ENCODE results near the gene DNAH11.
"Not testable (repeated sequence)": the region's sequence is repeated elsewhere in the genome, so short reads cannot be mapped to it uniquely, and the experiment has no call there.

DNAH11 gene

DNA sequence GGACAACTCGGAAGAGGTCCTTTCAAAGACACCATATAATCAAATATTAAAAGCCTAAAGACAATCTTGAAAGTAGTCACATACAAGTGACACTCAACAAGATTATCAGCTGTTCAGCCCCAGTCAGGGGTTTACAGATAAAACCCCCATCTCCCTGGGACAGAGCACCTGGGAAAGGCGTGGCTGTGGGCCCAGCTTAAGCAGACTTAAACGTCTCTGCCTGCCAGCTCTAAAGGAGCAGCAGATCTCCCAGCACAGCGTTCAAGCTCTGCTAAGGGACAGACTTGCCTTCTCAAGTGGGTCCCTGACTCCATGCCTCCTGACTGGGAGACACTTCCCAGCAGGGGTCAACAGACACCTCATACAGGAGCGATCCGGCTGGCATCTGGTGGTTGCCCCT is 384.9 kb downstream of the DNAH11 start:
- no peak for DNase-seq (ENCODE audit: low read depth in 2 of 2)

DNA sequence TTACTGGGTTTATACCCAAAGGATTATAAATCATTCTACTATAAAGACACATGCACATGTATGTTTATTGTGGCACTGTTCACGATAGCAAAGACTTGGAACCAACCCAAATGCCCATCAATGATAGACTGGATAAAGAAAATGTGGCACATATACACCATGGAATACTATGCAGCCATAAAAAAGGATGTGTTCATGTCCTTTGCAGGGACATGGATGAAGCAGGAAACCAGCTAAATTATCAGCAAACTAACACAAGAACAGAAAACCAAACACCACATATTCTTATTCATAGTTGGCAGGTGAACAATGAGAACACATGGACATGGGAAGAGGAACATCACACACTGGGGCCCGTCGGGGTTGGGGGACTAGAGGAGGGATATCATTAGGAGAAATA is 390.5 kb downstream of the DNAH11 start:
- not testable (repeated sequence) for DNase-seq (ENCODE audit: low read depth in 2 of 2)

DNA sequence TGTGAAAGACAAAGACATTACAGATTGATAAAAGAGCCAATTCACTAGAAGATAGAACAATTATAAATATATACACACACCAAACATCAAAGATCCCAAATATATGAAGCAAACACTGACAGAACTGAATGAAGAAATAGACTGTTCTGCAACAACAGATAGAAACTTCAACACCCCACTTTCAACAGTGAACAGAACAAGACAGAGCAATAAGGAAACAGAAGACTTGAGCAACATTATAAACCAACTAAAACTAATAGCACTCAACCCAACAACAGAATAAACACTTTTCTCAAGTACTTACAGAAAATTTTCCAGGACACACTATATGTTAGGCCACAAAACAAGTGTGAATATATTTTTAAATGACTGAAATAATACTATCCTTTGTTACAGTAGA is 392.0 kb downstream of the DNAH11 start:
- no peak for DNase-seq (ENCODE audit: low read depth in 2 of 2)

DNA sequence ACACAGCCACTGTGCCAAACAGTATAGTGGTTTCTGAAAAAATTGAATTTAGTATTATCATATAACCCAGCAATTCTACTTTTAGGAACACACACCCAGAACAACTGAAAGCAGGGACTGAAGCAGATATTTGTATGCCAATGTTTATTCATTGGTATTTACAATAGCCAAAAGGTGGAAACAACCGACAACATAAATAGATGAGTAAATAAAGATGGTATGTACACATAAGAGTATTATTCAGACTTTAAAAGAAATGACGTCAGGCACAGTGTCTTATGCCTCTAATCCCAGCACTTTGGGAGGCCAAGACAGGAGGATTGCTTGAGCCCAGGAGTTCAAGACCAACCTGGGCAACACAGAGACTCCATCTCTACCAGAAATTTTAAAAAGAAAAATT is 395.6 kb downstream of the DNAH11 start:
- no peak for DNase-seq (ENCODE audit: low read depth in 2 of 2)

DNA sequence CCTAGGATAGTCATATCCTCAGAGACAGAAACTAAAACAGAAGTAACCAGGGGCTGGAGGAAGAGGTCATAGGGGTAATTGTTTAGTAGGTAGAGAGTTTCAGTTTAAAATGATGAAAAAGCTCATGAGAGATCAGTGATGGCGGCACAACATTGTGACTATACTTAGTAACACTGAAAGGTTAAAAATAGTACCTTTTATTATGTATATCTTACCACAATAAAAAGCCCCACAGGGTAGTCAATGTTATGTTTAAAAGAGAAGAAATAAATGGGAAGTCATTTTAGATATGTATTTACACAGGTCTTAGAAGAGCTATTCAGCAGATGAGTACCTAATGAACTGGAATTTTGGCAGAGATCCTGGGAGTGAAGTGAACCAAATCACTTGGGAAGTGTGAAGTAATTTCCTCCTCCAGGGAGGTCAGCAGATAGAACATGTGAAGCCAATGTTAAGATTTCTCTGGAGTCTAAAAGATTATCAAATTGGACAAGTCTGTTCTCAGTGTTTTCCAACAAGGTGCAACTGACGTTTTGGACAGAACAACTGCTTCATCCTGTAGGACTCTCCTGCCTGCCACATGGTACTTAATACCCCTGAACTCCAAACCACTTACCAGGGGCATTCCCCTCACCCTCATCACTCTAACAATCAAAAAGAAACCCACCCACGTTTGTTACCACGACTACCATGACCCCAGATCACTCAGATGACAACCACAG is 396.5 kb downstream of the DNAH11 start:
- DNase-seq (ENCODE audit: low read depth in 2 of 2) = peak; percentile 34 to 41

DNA sequence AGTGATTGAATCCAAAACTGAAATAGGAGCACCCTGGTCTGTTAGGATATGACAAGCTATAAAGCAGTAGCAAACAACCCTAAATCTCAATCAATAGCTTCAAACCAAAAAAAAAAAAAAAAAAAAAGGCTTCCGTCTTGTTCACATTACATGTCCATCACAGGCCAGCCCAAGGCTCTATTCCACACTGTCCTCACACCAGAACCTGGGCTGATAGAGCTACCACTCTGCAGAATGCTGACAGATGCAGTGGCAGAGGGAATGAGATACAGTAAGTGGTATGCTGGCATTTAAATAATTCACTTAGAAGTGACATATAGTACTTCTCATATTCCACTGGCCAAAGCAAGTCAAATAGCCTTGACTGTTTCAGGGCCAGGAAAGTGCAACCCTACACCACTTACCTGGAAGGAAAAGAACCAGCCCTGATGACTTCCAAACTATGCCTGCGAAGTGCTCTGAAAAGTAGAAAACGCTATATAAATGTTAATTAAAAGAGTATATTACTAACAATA is 397.1 kb downstream of the DNAH11 start:
- no peak for DNase-seq (ENCODE audit: low read depth in 2 of 2)

DNA sequence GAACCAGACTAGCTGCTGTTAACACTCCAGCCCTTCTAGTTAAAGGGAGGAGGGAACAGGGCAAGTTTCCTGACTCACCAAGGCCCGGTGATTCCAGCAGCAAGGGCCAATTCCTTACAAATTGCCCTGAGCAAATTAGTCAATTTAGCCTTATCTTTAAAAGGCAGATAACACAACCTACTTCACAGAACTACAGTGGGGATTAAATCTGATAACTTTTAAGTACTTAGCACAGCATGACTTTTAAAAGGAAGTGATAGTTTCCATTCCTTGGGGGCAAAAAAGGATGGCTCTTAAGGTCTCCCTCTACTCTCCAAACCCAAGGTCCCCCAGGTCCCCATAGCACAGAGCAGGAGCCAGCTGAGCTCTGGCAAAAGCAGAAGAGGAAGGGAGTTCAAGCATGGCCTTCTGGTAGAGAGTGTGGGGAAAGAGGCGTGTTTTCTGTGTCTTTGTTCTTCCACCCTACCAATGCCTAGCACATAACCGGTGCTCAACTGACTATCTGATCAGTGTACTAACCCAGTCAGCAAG is 398.8 kb downstream of the DNAH11 start:
- DNase-seq (ENCODE audit: low read depth in 2 of 2) = no peak

DNA sequence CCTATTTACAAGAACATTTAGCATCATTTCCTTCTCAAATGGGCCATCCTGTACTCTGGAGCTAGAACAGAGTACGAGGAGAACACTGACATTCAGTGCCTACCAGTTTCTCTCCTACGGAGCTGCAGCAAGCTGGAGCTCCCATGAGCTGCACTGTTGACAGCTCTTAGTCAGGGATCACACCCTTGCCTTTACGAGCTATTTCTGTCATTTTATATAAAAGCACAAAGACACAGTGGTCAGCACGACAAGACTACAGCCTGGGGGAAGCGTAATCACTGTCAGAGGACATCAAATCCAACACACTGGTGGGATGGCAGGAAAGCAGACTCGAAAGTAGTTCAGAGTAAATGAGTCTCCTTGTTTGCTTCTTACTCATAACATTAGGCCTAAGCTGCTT is 400.1 kb downstream of the DNAH11 start:
- DNase-seq (ENCODE audit: low read depth in 2 of 2) = no peak

DNA sequence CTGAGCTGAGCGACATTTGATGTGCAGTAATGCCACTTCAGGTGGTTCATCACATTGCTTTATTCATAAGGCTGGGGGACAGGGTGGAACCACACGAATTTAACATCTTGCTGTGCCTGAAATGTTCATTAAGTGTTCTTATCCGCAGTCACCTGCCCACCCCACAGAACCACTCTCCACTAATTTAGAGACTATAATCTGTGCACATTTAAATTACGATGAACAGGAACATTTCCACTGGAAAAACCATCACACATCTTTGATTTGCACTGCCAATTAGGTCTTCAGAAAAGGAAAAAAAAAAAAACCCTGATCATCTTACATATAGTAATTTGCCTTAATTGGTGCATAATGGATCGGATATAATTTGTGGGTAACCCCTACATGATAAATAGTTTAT is 400.6 kb downstream of the DNAH11 start:
- DNase-seq (ENCODE audit: low read depth in 2 of 2) = no peak

DNA sequence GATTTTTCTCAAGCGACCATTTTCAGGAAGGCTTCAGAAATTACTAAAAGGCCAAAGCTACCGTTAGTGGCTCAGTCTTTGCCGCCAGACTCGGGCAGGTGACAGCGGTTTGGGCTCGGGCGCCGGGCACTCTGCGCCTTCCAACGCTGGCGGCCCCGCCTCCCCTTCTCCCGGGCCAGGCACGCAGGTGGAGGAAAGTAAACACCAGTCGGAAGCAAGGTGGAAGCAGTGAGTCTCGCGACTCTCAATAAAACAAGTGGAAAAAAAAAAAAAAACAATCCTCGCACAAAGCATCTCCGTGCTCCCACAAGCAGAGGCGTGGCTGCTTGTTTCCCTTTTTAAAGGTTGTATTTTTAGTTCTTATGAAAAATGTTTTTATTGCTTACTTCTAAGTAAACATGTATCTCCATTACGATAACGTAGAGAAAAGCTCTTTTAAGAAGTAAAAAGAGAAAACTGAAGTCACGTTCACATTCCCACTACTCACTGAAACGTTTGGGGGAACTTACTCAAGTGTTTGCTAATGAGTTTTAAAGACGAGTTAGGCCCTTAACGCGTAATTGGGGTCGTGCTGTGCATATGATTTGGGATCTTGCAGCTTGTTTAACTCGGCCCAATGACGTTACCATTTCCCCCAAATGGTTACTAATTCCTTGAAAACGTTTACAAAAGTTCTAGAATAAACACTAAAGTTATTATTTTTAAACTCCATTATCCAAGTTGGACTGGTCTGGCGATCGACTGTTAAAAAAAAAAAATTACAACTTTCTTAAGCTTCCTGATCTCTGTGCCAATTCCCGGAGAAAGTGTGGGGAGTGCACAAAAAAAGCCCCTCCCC is 402.0 kb downstream of the DNAH11 start:
- peak in 1 of 2 donors; percentile 31 for DNase-seq (ENCODE audit: low read depth in 2 of 2)

DNA sequence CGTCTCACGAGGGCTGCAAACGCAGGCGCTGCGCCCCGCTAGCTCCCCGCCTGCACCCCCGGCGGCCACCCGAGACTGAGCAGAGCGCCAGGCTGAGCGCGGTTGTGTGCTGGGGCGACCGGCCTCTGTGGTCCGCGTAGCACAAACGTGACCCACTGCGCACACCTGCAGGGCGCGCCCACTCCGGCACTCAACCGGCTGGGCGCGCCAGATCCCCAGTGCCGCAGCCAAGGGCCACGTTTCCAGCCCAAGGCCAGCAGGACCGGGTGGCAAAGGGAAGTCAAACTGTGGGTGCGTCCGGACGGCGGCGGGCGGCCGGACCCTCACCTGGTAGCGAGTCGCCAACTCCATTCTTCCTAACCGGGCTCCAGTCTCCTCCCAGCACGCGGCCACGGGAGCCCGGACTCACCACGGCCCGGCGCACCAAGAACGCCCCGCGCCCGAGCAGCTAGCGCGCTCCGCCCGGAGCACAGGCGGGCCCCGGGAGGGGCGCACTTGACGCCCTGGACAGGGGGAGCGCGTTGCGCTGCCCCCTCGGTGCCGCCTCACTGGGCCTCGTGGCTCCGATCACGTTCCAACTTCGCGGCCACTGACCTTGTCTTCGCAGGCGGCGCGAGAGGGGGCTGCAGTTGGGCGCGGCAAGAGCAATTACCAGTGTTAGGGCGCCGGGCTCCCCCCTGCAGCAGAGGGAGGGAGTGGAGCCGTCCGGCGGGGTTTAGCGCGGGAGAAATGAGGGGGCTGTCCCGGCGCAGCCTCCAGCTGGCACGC is 402.8 kb downstream of the DNAH11 start, which contains the start of gene CDCA7L:
CDCA7L (minus strand) TSS at position 446 of the 768 bp plus-strand sequence; CDS start at position 351, 95 bp downstream.
- DNase-seq (ENCODE audit: low read depth in 2 of 2) = peak; percentile 52 to 63

DNA sequence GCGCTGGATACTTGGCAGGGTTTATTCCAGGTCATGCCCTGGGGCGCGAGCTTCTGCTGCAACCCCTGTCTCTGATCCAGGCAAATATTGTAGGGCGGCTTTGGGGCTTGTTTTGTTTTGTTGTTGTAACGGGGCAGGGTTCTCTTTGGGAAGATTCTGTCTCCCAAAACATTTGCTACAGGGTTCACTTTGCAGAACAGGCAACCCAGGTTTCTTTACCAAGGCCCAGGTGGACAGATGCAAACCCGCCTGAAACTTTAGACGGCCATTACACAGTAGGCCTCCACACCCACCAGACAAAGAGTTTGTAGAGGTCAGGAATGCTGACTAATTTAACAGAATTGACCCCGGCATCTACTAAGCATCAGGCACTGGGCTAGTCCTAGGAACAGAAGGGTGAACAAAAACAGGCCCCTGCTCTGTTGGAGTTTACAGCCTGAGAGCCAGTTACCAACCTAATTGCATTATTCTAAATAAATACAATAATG is 403.4 kb downstream of the DNAH11 start:
- no peak for DNase-seq (ENCODE audit: low read depth in 2 of 2)

DNA sequence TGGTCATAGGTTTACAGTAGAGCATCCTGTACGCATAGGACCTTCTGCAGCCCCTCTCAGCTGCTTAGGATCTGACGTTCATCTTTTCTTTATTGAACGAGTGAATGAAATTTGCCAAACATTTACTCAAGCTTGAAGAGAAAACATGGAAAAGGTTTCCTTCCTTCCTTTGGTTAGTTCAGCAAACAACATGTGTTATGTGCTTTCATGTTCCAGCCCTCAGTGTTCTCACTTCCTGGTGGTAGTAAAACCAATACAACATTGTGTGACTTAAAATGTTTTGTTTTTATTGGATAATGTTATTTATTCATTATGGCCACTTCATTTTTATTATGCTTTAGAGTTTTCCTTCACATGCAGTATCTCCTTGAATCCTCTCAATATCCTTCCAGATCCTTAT is 404.2 kb downstream of the DNAH11 start:
- DNase-seq (ENCODE audit: low read depth in 2 of 2) = no peak

DNA sequence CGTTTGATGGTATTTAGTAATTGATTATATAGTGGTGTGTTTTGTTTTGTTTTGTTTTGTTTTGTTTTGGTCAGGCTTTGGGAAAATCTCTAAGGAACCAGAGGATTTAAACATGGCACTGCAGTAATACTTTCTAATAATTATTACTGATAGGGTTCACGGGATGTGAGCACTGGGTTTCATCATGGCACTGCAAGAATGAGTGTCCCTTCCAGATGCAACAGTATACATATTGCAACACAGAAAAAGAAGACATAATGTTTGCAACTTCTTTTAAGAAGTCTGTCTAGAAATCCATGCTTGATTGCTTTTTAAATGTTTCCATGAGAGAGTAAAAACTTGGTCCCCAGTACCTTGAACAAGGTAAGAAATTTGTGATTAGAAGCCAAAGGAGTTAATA is 405.1 kb downstream of the DNAH11 start:
- no peak for DNase-seq (ENCODE audit: low read depth in 2 of 2)

DNA sequence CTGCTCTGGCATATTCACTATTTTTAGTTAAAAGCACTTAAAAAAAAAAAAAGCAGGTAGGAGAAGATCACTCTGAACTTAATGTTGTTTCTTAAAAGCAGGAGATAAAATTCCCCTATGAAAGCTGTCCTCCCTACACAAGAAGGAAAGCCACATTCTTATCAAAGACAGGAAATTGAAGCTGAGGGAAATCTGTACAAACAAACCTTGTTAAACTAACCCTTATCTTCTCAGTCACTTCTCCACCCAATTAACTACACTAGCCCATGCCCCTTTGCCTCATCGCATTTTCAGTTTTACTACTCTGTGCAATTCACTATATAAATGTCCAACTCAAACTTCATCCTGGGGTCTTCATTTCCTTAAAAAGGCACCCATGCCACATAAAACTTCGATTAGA is 405.5 kb downstream of the DNAH11 start:
- no peak for DNase-seq (ENCODE audit: low read depth in 2 of 2)

DNA sequence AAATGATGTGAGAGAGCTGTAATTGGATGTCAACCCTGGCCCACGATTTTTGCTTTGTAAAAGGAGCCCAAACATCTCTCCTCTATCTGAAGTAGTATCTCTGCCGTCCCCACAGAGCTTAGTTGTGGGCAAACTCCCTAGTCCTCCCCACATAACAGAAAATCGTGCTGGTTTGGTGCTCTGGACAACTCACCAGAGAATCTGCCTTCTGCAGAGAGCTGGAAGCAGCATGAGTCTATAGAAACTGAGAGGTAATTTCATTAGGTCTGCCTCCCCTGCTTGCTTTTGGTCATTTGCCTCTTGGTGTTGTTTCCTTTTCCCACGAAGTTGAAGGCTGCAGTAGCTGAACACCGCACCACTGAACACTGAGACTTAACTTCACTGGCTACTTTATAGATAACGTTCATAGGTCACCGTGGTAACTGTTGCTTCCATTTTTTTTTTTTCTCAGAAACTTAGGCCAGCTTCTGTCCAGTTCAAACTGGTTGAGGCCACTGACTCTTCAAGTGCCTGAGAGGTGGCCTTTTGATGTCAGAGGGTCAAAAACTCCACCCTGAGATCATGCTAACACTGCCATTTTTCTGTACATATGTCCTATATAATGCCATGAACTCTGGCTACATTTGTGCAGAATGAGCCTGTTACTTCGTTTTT is 406.2 kb downstream of the DNAH11 start:
- no peak for DNase-seq (ENCODE audit: low read depth in 2 of 2)
